Hematopoietic multipotent progenitor cell (in vitro differentiated cells): Measurements from ENCODE around the gene KCNG2. TPM values are rescaled to one million over a fixed set of nuclear protein-coding genes. Genes with fewer than 3 reads are reported as not detected.
"Not testable (repeated sequence)": the region's sequence is repeated elsewhere in the genome, so short reads cannot be mapped to it uniquely, and the experiment has no call there.

Experiments used
- DNase-seq, 3 donors: peaks; one replicate each; pipeline ENCODE4 v3.0.0-alpha.2; 2011 to 2015; ENCODE audit warnings: low read depth in 2 of 3, low spot score in 2 of 3
- total RNA-seq: library from RNA; depleted of rRNA; stranded (reverse); fragments of >200 nt; gene quantifications from one replicate; pipeline ENCODE4 v1.2.3, GENCODE V29; 2012

KCNG2 gene
- total RNA-seq, 1 donor, result 14.8 TPM

DNA sequence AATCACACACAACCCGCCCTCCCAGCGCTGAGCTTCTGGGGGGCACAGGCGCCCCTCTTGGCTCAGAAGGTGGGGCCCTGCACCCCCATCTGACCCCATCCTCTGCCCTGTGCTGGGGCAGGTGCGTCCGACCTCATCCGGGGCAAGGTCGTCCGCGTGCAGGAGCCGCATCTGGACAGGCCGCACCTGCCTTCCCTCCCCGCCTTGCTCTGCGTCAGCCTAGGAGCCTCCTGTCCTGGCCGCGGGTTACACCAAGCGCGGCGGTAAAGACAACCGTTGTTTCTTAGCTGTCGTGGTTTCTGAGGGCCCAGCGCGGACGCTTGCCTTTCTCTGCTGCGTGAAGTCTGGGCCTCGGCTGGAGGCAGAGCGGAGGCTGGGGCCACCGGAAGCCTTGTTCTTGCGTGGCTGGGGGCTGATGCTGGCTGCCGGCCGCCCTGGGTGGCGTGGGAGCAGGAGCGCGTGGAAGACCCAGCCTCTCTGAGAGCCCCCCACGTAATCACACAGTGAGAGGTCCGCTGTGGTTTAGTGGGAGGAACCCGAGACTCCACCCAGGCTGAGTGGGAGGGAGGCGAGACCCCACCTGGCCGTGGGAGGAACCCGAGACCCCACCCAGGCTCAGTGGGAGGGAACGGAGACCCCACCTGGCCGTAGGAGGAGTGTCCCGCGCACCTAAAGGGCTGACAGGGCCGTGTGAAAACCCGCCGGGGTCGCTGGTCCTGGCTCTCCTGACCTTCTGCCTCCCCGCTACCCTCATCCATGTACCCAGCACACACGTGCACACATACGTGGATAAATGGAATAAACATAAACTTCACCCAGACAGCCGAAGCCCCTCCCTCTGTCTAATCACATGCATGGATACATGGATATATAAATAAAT lies 51.8 kb downstream of the KCNG2 start:
- DNase-seq, result no peak

DNA sequence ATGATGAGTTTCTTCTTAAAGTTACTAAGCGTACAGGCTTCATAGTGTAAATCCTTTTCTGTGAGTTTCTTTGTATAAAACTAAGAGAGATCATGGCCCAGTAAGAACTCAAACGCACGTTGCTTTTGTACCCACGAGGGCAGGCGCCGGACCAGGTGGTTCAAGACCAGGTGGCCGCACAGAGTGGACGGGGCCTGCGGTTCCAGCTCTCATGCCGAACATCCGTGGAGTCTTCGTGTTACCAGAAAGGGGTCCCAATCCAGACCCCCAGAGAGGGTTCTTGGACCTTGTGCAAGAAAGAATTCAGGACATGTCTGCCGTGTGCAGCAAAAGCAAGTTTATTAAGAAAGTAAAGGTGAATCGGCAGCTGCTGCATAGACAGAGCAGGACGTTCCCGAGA lies 53.0 kb downstream of the KCNG2 start:
- DNase-seq, result no peak

DNA sequence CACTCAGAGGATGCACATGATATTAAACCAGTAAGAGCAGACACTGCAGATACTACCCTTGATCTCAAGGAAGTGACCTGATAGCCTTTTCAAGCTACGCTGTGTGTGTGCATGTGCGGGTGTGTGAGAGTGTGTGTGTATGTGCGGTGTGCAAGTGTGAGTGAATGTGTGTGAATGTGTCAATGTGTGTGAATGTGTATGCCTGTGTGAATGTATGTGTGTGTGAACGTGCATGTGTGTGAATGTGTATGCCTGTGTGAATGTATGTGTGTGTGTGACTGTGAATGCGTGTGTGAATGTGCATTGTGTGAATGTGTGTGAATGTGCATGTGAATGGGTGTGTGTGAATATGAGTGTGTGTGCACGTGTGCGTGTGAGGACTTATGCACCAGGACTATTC lies 53.8 kb downstream of the KCNG2 start:
- no peak for DNase-seq

DNA sequence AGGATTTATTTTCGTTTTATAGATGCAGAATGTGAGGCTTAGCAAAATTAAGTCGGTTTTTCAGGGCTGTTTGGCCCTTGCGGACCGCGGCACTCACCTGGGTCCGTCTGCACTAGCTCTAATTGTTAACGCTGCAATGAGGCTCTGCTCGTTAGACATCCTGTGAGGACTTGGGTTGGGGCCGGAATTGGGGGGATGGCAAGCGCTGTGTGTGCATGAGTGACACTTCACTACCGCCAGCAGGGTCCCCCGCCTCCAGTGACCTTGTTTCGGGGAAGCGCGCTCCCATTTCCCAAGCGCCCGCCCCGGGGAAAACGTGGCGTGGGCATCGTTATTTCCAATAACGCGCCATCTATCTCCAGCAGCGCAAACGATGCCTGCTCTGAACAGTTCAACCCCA lies 54.2 kb downstream of the KCNG2 start:
- DNase-seq, result no peak

DNA sequence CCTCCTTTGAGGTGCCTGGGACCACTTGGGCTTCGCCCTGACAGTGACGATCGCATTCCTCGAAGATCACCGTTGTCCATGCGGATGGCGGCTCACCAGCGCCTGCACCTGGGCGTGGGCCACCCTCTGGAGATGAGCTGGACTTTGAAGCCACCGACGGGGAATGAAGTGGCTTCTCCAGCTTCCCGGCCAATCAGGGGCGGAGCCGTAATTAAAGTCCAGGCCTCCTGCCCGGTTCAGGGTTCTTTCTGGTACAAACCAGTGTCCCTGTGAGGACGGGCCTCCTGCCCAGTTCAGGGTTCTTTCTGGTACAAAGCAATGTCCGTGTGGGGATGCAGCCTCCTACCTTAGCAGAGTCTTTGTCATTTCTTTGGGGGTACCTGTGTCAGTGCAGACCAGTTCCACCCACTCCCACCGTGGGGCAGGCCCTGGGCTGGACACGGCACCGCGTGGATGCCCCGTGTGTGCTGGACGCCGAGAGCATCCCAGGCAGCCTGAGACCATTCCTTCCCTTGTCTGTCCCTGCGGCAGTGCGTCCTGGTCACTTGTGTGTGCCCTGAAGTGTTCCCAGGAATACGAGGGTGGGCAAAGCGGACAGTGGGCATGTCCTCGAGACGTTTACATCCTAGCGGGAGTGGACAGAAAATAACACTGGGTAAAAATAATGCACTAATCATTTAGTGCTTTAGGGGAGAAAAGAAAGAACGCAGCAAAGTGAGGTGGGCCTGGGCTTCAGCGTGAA lies 55.0 kb downstream of the KCNG2 start:
- DNase-seq, result no peak

DNA sequence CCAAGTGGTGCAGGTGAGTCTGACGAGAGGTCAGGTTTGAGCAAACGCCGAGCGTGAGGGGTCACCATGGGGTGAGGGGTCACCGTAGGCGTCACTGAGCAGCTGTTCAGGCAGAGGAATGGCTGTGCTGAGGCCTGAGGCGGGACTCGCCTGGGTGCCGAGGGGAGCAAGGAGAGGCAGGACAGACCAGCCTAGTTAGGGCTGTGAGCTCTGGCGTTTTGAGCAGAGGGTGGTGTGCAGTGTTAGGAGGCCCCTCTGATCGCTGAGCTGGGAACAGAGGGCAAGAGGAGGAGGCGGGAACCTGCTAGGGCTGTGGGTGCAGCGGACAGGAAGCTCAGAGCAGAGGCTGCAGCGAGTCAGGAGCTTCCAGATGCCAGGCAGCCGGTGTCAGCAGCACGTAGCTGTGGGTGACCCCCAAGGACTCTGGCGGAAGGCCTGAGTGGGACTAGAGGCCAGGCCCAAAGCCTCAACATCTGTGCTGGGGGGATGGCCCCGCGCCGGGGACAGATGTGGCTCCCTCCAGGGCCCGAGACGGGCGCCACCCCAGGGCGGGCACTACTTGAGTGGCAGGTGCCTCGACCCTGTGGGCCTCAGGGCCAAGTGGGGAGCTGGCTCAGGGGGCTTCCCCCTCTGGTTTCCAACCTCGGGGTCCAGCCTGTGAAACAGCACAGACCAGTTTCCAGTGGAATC lies 55.7 kb downstream of the KCNG2 start:
- no peak for DNase-seq

DNA sequence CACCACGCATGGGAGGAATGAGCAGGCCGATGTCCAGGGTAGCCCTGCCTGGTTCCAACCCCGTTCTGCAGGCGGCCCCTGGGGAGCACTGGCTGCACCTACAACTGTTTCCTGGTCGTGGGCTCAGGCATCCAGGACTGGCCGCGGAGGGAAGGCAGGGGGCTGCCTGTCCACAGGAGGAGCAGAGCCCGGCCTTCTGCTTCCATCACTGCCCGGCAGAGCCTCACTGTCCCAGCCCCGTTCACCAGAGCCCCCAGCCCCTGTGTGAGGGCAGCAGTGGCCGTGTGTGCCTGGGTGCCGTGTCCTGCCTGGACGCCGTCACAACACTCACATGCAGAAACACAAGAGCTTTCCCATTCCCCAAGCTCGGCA lies 56.2 kb downstream of the KCNG2 start:
- DNase-seq, result no peak

DNA sequence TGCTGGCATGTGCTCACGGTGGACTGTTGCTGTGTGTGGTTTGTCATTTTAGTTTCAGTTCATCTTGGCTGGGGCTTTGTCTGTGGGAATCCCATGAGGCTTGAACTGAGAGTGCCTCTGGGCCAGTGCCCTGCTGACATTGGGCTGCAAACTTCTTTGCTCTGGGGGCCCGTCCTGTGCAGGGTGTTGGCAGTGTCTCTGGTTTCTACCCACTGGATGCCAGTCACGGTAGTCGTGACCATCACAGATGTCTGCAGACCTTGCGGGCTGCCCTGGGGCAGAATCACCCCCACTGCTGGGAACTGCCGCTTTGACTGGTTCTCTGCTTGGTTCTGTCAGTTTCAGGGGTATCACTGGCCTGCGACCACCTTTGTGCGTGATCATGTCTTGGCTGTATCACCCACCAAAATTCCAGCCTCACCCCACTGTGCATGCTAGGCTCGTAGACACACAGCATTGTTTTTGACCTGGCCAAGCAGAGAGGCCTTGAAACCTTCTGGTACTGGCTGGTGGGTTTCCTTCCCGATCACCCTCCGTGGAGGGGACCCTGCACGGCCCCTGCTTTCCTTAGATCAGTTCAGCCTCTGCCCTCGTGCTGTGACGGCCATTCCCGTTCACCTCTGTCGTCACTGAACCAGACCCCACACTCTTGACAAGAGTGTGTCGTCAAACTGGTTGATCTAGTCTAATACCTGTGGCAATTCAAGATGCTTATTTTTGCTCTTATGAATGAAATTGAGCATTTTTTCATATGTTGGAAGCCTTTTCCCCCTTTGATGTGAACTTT lies 57.6 kb downstream of the KCNG2 start:
- no peak for DNase-seq

DNA sequence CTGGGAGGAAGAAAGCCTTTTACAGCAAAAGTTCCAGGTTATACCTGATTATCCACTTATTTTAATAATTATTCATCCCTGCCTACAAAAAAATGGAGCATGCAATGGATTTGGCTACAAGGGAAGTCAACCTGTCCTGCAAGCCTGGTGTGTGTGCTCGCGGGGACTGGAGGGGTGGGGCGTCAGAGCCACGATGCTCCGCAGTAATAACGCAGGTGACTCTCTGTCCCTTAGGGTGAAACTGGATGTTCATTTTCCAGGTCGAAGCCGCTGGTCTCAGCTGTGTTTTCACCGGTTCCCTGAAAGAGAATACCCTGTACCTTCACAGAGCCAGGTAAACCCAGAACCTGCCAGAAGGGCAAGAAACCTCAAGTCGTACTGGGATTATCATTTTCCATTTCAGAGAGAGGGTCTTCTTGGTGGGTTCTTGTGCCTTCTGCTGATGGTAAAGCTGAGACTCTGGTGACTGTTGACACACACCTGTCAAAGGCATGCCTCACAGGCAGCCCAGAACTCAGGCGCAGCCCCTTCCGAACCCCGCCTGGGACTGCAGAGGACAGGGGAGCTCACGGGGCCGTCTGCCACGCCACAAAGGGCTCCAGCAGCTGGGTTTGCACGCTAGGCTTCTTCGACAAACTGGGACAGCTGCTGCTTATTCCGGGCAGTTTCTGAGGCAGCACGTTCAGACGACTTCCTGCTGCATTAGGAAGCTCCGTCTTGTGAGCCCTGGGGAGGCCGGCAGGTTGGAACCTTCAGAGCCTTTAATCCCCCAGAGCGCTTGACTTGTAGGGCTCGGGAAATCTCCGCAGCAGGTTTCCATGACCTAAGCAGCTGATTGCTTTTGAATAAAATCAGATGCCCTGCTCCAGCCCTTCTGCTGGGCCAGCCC lies 58.6 kb downstream of the KCNG2 start:
- DNase-seq, result peak in 2 of 3 donors; percentile 35 to 64

DNA sequence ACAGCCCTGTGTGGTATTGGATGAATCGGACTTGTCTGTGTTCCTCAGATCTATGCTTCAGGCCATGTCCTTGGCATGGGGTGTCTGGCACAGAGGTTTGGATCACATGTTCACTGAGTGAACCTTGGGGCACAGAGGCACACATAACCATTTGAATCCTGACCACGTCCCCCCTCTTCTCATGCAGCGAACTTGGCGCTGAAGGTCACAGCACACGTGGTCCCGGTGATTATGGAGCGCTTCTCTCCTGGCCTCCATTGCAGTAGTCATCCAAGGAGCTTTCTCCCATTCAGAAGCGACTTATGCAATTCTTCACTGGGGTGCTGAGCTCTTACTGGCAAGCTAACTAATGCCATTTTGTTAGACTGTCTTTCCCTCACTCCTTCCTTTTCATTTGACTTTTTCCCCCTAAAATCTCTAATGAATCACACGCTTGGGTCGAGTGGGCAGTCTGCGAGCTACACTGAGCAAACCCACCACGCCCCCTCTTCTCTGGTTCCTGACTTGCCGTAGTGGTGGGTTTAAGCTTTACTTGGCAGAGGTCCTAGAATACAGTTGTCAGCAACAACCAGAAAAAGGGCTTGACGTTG lies 59.4 kb downstream of the KCNG2 start:
- no peak for DNase-seq

DNA sequence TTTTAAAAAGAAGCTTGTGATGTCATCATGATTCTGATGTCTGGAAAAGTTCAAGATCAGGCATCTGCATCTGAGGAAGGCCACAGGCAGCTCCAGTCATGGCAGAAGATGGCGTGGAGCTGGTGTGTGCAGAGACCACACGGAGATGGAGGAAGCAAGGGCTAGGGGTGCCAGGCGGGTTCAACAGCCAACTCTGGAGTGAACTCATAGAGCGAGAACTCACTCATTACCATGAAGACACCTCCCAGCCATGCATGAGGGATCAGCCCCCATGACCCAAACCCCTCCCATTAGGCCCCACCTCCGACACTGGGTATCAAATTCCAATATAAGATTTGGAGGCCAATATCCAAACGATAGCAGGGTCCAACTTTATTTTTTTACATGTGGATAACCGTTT lies 61.6 kb downstream of the KCNG2 start:
- no peak for DNase-seq

DNA sequence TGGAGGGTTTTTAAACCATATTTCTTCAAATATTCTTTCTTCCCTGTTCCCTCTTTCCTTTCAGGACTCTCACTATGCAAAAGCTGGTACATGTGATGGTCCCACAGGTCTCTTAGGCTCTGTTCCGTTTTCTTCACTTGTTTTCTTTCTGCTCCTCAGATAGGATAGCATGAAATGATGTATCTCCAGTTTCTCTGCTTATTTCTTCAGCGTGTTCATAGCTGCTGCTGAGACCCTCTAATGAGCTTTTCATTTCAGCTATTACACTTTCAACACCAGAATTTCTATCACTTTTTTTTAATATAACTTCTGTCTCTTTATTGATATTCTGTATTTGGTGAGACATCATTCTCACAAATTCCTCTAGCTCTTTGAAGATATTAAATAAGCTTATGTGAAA lies 63.9 kb downstream of the KCNG2 start:
- DNase-seq, result no peak

DNA sequence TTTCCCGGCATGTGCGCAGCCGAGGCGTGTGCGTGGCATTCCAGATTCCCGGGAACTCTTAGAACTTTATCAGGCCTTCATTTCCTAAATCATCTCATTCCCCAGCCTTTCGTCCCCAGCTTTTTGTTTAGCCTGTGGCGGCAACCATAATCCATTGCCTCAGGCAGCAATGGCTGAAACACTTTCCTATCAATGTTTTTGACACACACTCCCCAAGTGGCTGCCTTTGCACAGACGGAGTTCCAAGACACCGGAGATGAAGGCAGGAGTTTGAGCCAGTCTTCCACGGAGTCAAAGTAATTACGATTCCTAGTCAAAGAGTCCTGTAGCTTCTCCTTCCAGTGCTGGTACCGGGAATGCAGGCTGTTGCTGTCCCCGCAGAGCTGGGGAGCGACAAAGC lies 64.8 kb downstream of the KCNG2 start:
- no peak for DNase-seq

DNA sequence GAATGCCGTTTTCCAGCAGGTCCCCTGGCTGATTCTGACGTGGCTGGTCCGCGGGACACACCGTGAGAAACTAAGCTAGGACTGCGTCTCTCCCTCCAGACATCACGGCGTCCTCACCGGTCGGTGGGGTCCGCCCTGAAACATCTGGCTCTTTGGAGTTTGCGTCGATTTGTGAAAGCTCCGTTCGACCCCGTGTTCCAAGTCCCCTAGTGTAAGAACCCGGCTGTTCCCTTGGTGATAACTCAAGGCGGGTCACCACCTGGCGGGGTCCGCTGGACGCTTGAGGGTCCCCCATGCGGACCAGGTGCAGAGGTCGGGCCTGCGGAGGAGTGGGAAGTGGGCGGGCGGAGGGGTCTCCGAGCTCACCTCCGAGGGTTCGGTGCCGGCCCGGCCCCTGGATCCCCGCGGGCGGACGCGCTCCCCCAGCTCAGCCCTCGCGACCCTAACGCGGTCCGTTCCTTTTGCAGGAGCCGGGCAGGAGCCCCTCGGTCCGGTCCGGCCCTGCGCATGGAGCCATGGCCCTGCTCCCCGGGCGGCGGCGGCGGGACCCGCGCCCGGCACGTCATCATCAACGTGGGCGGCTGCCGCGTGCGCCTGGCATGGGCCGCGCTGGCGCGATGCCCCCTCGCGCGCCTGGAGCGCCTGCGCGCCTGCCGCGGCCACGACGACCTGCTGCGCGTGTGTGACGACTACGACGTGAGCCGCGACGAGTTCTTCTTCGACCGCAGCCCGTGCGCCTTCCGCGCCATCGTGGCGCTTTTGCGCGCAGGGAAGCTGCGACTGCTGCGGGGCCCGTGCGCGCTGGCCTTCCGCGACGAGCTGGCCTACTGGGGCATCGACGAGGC lies 65.6 kb downstream of the KCNG2 start:
- no peak for DNase-seq

DNA sequence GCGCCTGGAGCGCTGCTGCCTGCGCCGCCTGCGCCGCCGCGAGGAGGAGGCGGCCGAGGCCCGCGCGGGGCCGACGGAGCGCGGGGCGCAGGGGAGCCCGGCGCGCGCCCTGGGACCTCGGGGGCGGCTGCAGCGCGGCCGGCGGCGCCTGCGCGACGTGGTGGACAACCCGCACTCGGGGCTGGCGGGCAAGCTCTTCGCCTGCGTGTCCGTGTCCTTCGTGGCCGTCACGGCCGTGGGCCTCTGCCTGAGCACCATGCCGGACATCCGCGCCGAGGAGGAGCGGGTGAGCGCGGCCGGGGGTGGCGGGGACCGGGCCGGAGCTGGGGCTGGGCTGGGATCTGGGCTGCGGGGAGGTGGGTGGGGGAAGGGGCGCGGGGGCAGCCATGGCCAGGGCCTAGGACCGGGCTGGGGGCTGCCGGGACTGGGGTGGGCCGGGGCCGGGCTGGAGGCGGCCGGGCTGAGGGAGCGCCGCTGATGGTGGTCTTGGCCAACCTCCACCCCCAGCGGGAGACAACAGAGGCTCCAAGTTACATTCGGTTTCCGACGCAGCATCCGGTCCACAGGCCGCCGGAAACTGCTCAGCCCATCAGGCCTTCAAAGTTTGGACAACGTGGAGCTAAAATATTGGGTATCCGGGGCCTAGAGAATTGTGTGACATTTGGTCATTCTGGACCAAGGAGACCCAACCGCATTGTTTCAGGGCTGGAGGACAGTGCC lies 66.4 kb downstream of the KCNG2 start:
- no peak for DNase-seq

DNA sequence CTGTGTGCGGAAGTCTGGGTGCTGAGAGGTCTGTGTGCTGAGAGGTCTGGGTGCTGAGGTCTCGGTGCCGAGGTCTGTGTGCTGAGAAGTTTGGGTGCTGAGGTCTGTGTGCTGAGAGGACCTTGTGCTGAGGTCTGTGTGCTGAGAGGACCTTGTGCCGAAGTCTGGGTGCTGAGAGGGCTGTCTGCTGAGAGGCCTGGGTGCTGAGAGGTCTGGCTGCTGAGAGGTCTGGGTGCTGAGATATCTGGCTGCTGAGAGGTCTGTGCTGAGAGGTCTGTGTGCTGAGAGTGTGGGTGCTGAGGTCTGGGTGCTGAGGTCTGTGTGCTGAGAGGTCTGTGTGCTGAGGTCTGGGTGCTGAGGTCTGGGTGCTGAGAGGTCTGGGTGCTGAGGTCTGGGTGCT lies 67.2 kb downstream of the KCNG2 start:
- not testable (repeated sequence) for DNase-seq

DNA sequence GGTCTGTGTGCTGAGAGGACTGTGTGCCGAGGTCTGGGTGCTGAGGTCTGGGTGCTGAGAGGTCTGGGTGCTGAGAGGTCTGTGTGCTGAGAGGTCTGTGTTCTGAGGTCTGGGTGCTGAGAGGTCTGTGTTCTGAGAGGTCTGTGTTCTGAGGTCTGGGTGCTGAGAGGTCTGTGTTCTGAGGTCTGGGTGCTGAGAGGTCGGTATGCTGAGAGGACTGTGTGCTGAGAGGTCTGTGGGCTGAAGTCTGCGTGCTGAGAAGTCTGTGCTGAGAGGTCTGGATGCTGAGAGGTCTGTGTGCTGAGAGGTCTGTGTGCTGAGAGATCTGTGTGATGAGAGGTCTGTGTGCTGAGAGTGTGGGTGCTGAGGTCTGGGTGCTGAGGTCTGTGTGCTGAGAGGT lies 68.2 kb downstream of the KCNG2 start:
- not testable (repeated sequence) for DNase-seq
